Ammon's horn (tissue), 1 donor: ENCODE measurements around the gene PRKD1.

Experiments used
- DNase-seq: peaks from one replicate; pipeline ENCODE4 v3.0.0-alpha.2; 2016; ENCODE audit warnings: low spot score

PRKD1 gene

GRCh38 chr14:29838752-29839151 is 88.9 kb downstream of the PRKD1 start:
- no peak for DNase-seq

GRCh38 chr14:29836395-29836794 is 91.3 kb downstream of the PRKD1 start:
- DNase-seq: no peak

- no peak for DNase-seq
Observed at GRCh38 chr14:29832042-29832441, 95.6 kb downstream of the PRKD1 start.

- no peak for DNase-seq
Observed at GRCh38 chr14:29829851-29830250, 97.8 kb downstream of the PRKD1 start.

- DNase-seq: no peak
Observed at GRCh38 chr14:29823816-29824215, 103.8 kb downstream of the PRKD1 start.

- DNase-seq: no peak
Observed at GRCh38 chr14:29822430-29822709, 105.3 kb downstream of the PRKD1 start.

GRCh38 chr14:29821661-29822429 is 105.8 kb downstream of the PRKD1 start:
- peak; percentile 62 for DNase-seq

GRCh38 chr14:29821242-29821641 is 106.4 kb downstream of the PRKD1 start:
- no peak for DNase-seq

GRCh38 chr14:29820785-29821184 is 106.9 kb downstream of the PRKD1 start:
- DNase-seq: no peak

- peak; percentile 23 for DNase-seq
Observed at GRCh38 chr14:29817767-29818405, 109.8 kb downstream of the PRKD1 start.

- DNase-seq: no peak
Observed at GRCh38 chr14:29815016-29815674, 112.5 kb downstream of the PRKD1 start.

GRCh38 chr14:29814156-29815015 is 113.3 kb downstream of the PRKD1 start:
- DNase-seq: peak; percentile 88

GRCh38 chr14:29810682-29811081 is 117.0 kb downstream of the PRKD1 start:
- DNase-seq: peak; percentile 43

GRCh38 chr14:29810064-29810463 is 117.6 kb downstream of the PRKD1 start:
- no peak for DNase-seq

- no peak for DNase-seq
Observed at GRCh38 chr14:29806124-29806517, 121.5 kb downstream of the PRKD1 start.

GRCh38 chr14:29805415-29806123 is 122.1 kb downstream of the PRKD1 start:
- DNase-seq: no peak

- DNase-seq: no peak
Observed at GRCh38 chr14:29804481-29805266, 123.0 kb downstream of the PRKD1 start.

GRCh38 chr14:29803045-29803444 is 124.6 kb downstream of the PRKD1 start:
- no peak for DNase-seq

- DNase-seq: no peak
Observed at GRCh38 chr14:29802211-29802610, 125.4 kb downstream of the PRKD1 start.

- DNase-seq: no peak
Observed at GRCh38 chr14:29800961-29801360, 126.7 kb downstream of the PRKD1 start.
